ENCODE results near the gene RBFOX2. TPM values are rescaled to one million over a fixed set of nuclear protein-coding genes. Genes with fewer than 3 reads are reported as not detected.

RBFOX2 gene
- total and polyA plus RNA-seq, 2 of the 13 experiments (the other 11 are each of a cell fraction or from before 2014, with no cell fraction given): 37.3 to 40.4 TPM

GRCh38 chr22:36012332-36012731 is 16.3 kb downstream of the RBFOX2 start (continued):
- no peak for TF ChIP-seq KAT8 (CRISPR knock-in tag; IDR thresholded peaks at IDR 0.05)
- TF ChIP-seq SUZ12 (IDR thresholded peaks at IDR 0.05; ENCODE audit: low read depth, low read length): no peak
- TF ChIP-seq ZNF574 (CRISPR knock-in tag; IDR thresholded peaks at IDR 0.05): no peak
- no peak for TF ChIP-seq SETDB1 (CRISPR knock-in tag; IDR thresholded peaks at IDR 0.05; ENCODE audit: borderline replicate concordance)
- TF ChIP-seq ZBTB26 (CRISPR knock-in tag; IDR thresholded peaks at IDR 0.05; ENCODE audit: borderline replicate concordance): no peak
- no peak for TF ChIP-seq AKNA (CRISPR knock-in tag; IDR thresholded peaks at IDR 0.05; ENCODE audit: borderline replicate concordance)
- TF ChIP-seq RCOR2 (CRISPR knock-in tag; IDR thresholded peaks at IDR 0.05): no peak
- TF ChIP-seq ADNP (CRISPR knock-in tag; IDR thresholded peaks at IDR 0.05): no peak
- no peak for TF ChIP-seq JDP2 (CRISPR knock-in tag; IDR thresholded peaks at IDR 0.05; ENCODE audit: borderline replicate concordance)
- no peak for TF ChIP-seq ZNF160 (CRISPR knock-in tag; IDR thresholded peaks at IDR 0.05)
- no peak for TF ChIP-seq ZNF558 (CRISPR knock-in tag; IDR thresholded peaks at IDR 0.05; ENCODE audit: borderline replicate concordance)
